Transverse colon (tissue), 4 donors: ENCODE data around the gene RAB10. TPM values are rescaled to one million over a fixed set of nuclear protein-coding genes. Genes with fewer than 3 reads are reported as not detected.

Source experiments
- DNase-seq: peaks from one replicate; pipeline ENCODE4 v3.0.0-alpha.2; 2019
- H3K27ac ChIP-seq, 4 donors: fragments of 200-600 bp; sonication (generic); 2 replicates each; pipeline ENCODE4 v1.5.1; 2016 to 2018; ENCODE audit warnings: inconsistent platforms in 4 of 4
- H3K27me3 ChIP-seq: fragments of 200-600 bp; sonication (generic); 2 replicates; pipeline ENCODE4 v1.5.1; 2017; ENCODE audit warnings: inconsistent platforms
- H3K36me3 ChIP-seq, 4 donors: fragments of 200-600 bp; sonication (generic); 2 replicates each; pipeline ENCODE4 v1.5.1; 2017 to 2019; ENCODE audit warnings: inconsistent platforms in 4 of 4
- H3K4me1 ChIP-seq, 4 donors: fragments of 200-600 bp; sonication (generic); 2 replicates each; pipeline ENCODE4 v1.5.1; 2017 to 2020; ENCODE audit warnings: inconsistent platforms in 4 of 4
- H3K4me3 ChIP-seq, 4 donors: fragments of 200-600 bp; sonication (generic); 1 replicate in 1 of 4; 2 replicates in 3 of 4; pipeline versions ENCODE4 v1.5.1 to v1.6.1; 2017 to 2019; ENCODE audit warnings: inconsistent platforms in 4 of 4
- H3K9me3 ChIP-seq, 2 donors: fragments of 200-600 bp; sonication (generic); 2 replicates each; pipeline ENCODE4 v1.5.1; 2017 to 2019; ENCODE audit warnings: inconsistent platforms in 2 of 2
- CTCF ChIP-seq, 5 experiments: fragments of 200-600 bp in 3 of 5; fragments of 450-650 bp in 2 of 5; sonication (generic) in 3 of 5; IDR thresholded peaks; 1 replicate in 2 of 5; 2 replicates in 3 of 5; pipeline ENCODE4 v1.5.1; 2016 to 2017; ENCODE audit warnings: antibody characterized with exemption in 5 of 5, inconsistent platforms in 3 of 5, mild to moderate bottlenecking in 2 of 5, moderate library complexity in 1 of 5
- EP300 ChIP-seq: sonication (generic); formaldehyde crosslinking; IDR thresholded peaks from one replicate; pipeline ENCODE4 v1.6.1; 2017; ENCODE audit warnings: antibody characterized with exemption, low read depth
- POLR2A ChIP-seq: fragments of 450-650 bp; IDR thresholded peaks from one replicate; pipeline ENCODE4 v1.6.1; 2016; ENCODE audit warnings: antibody characterized with exemption, mild to moderate bottlenecking, moderate library complexity
- POLR2AphosphoS5 ChIP-seq, 3 donors: sonication (generic); formaldehyde crosslinking; IDR thresholded peaks; one replicate each; pipeline ENCODE4 v1.6.1; 2016; ENCODE audit warnings: antibody characterized with exemption in 3 of 3
- WGBS, 2 donors: methylation state at CpG; one replicate each; pipeline ENCODE4 v1.1.5; 2018; ENCODE audit warnings: low coverage in 1 of 2; 5-methylcytosine and 5-hydroxymethylcytosine counted together
- in situ Hi-C, 4 donors: fragments of 200-750 bp; cut with MboI; loops; one replicate each; pipeline versions ENCODE4 v1.15.0 to v1.15.1; 2017; ENCODE audit warnings: low sequenced_read_pairs in 3 of 4, low pct_ligation_motif_present in 1 of 4, low pct_unique_long_range_greater_than_20kb in 1 of 4
- intact Hi-C: fragments of 100-400 bp; cut with DNase I; formaldehyde crosslinking; loops from one replicate; pipeline ENCODE4 v1.15.1; 2023; ENCODE audit warnings: low total_unique reads
- total RNA-seq, 4 donors: library from RNA; depleted of rRNA; stranded (reverse); fragments of >200 nt; gene quantifications; one replicate each; pipeline ENCODE4 v1.1.0, GENCODE V29; 2016

RAB10 gene
- total RNA-seq, 4 donors from 2014 or later = 99.5 to 150 (median 144) TPM

DNA sequence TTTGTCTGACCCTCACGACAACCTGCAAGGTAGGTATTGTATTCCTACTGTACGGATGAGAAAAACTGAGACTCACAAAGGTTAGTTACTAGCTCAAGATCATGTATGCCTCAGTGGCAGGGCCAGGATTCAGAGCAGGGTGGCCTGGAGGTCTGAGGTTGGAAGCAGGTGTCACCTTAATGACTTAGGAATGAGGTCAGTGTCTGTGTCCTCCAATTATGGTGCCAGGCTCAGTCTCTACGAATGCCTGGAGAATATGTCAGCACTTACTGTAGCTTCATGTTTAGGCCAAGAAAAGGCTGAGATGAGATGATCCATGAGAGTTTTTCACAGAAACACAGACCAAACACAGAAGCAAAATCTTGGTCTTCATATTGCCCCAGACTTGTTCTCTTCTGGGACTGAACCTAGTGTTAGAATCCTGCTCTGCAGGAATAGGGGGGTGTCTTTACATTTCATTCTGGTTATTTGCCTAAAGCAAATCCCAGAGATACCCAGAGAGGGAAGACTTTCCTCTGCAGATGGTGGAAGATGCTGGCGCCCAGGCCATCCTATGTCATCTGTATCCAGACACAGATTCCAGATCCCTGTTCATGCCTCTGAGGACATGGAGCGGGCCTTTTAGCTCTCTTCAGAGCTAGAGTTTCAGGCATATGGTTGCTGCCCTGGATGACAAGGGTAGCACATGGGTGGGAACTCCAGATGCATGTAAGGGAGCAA is 16.3 kb upstream of the RAB10 start:
- intact Hi-C loops = no loop called here
- in situ Hi-C loops = no loop called here
- WGBS, 2 donors = 95 to 100% methylated on average over 1 to 5 of the region's 5 CpGs

GRCh38 chr2:26018184-26019055 is 15.5 kb upstream of the RAB10 start:
- intact Hi-C loops (no loop called here), in situ Hi-C loops (no loop called here)
- H3K27me3 ChIP-seq = no peaks in the 10 kb centered on the region
- peak overlapping the region; percentile 52 to 80 (median 72) for H3K27ac ChIP-seq
- peak; percentile 83 for DNase-seq
- no peaks in the 10 kb centered on the region for H3K9me3 ChIP-seq
- peaks cover 0 to 18% (median 15%) of the 10 kb centered on the region in 4 donors for H3K4me1 ChIP-seq
- 40 to 47% methylated on average over 2 to 3 of the region's 3 CpGs for WGBS, 2 donors
- no peak overlapping the region for H3K4me3 ChIP-seq
- H3K36me3 ChIP-seq = no peaks in the 10 kb centered on the region
- TF ChIP-seq POLR2AphosphoS5 (IDR thresholded peaks at IDR 0.05) = peak in 2 of 3 donors; percentile 24 to 27
- no peak for TF ChIP-seq CTCF (IDR thresholded peaks at IDR 0.05)

More for the DNA sequence above, 16.3 kb upstream of the RAB10 start:
- TF ChIP-seq POLR2A (no peak), EP300 (no peak), CTCF (IDR thresholded peaks at IDR 0.05) (no peak), POLR2AphosphoS5 (IDR thresholded peaks at IDR 0.05) (no peak)
- DNase-seq = no peak
- Histone ChIP-seq H3K27ac (peak overlapping the region; percentile 52 to 80 (median 72)), H3K36me3 (no peaks in the 10 kb centered on the region), H3K4me3 (no peak overlapping the region), H3K27me3 (no peaks in the 10 kb centered on the region), H3K9me3 (no peaks in the 10 kb centered on the region), H3K4me1 (peaks cover 0 to 21% (median 18%) of the 10 kb centered on the region in 4 donors)

DNA sequence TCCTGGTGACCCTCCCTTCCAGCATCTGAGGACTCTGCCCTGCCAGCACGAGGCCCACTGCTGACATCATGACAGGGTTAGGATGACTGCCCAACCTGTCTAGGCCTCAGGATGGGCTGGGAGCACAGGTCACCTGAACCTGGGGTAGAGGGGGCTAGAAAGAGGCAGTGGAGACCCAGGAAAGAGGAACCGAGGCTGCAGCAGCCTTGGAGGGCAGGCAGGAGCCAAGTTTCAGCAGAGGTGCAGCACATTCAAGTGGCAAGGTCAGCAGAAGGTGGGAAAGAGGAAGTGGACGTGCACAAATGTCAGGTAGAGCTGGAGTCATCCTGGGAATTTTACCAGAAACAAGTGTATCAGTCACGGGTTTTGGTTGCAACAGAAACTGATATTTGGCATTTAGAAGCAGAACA is 13.6 kb upstream of the RAB10 start:
- H3K4me3 ChIP-seq = no peak overlapping the region
- in situ Hi-C loops (no loop called here), intact Hi-C loops (no loop called here)
- H3K36me3 ChIP-seq = no peaks in the 10 kb centered on the region
- H3K27ac ChIP-seq = no peak overlapping the region
- peaks cover 0 to 18% (median 15%) of the 10 kb centered on the region in 4 donors for H3K4me1 ChIP-seq
- WGBS, 2 donors = 66 to 67% methylated on average over 4 of the region's 4 CpGs
- TF ChIP-seq POLR2A = no peak
- no peak for TF ChIP-seq EP300
- TF ChIP-seq CTCF (IDR thresholded peaks at IDR 0.05) = no peak
- no peak for TF ChIP-seq POLR2AphosphoS5 (IDR thresholded peaks at IDR 0.05)
- H3K27me3 ChIP-seq = no peaks in the 10 kb centered on the region
- no peaks in the 10 kb centered on the region for H3K9me3 ChIP-seq
- no peak for DNase-seq

DNA sequence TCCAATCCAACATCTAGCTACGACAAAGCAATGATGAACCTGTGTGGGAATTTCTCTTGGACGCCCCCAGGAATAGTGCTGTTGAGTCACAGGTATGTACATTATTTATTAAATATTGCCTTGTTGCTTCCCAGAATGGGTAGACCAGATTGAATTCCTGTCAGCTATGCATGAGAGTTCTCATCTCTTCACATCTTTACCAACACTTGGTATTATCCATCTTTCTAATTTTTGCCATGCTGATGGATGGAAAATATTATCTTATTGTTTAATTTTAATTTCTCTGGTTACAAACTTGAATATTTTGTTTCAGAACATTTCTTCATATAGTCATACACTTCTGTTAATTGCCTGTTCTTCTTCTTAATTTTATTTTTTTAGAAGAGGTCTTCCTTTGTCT is 9.6 kb upstream of the RAB10 start:
- in situ Hi-C loops = no loop called here
- WGBS, 2 donors = 95% methylated on average over 2 of the region's 2 CpGs; no CpG with 5 or more reads in 1 of the 2 donors
- TF ChIP-seq EP300 (no peak), POLR2AphosphoS5 (IDR thresholded peaks at IDR 0.05) (no peak), POLR2A (no peak), CTCF (IDR thresholded peaks at IDR 0.05) (no peak)
- H3K27me3 ChIP-seq = no peaks in the 10 kb centered on the region
- DNase-seq = no peak
- no peak overlapping the region for H3K4me3 ChIP-seq
- peaks cover 0 to 11% (median 2%) of the 10 kb centered on the region in 4 donors for H3K4me1 ChIP-seq
- H3K36me3 ChIP-seq = no peaks in the 10 kb centered on the region
- no peak overlapping the region for H3K27ac ChIP-seq
- H3K9me3 ChIP-seq = no peaks in the 10 kb centered on the region
- intact Hi-C loops = no loop called here
